ENCODE results near the gene FGGY. TPM values are rescaled to one million over a fixed set of nuclear protein-coding genes. Genes with fewer than 3 reads are reported as not detected.

FGGY gene
- total RNA-seq, 1 donor from 2014 or later, result 24.3 TPM

DNA sequence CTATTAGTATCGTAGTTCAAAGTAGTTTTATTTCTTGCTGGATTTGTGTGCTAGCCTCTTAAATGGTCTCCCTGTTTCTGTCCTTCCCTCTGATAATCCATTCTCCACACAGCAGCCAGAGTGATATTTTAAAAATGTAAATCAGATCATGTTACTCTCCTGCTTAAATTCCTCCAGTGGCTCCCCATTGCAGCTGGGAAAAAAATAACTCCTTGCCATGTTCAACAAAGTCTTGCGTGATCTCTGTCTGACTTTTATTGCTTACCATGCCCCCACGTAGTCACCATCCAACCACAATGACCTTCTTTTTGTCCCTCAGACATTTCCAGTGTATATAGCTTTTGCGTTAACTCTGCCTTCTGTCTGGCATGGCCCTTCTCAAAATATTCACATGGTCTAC is 178.8 kb downstream of the FGGY start:
- TF ChIP-seq, protein P1, sequence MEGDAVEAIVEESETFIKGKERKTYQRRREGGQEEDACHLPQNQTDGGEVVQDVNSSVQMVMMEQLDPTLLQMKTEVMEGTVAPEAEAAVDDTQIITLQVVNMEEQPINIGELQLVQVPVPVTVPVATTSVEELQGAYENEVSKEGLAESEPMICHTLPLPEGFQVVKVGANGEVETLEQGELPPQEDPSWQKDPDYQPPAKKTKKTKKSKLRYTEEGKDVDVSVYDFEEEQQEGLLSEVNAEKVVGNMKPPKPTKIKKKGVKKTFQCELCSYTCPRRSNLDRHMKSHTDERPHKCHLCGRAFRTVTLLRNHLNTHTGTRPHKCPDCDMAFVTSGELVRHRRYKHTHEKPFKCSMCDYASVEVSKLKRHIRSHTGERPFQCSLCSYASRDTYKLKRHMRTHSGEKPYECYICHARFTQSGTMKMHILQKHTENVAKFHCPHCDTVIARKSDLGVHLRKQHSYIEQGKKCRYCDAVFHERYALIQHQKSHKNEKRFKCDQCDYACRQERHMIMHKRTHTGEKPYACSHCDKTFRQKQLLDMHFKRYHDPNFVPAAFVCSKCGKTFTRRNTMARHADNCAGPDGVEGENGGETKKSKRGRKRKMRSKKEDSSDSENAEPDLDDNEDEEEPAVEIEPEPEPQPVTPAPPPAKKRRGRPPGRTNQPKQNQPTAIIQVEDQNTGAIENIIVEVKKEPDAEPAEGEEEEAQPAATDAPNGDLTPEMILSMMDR (conservative IDR thresholded peaks at IDR 0.05; ENCODE audit: low read depth, low read length), result no peak
- H3K4me3 ChIP-seq (ENCODE audit: low read depth, low read length), result no peak overlapping the region
- no peak for DNase-seq (ENCODE audit: low read depth)

- H3K4me3 ChIP-seq (ENCODE audit: low read depth, low read length), result no peak overlapping the region
- TF ChIP-seq, protein P1 (conservative IDR thresholded peaks at IDR 0.05; ENCODE audit: low read depth, low read length), result no peak
- DNase-seq (ENCODE audit: low read depth), result no peak
Observed at GRCh38 chr1:59477286-59477685, 180.4 kb downstream of the FGGY start.

GRCh38 chr1:59477867-59478266 is 181.0 kb downstream of the FGGY start:
- H3K4me3 ChIP-seq (ENCODE audit: low read depth, low read length), result no peak overlapping the region
- no peak for DNase-seq (ENCODE audit: low read depth)
- TF ChIP-seq, protein P1 (conservative IDR thresholded peaks at IDR 0.05; ENCODE audit: low read depth, low read length), result no peak

DNA sequence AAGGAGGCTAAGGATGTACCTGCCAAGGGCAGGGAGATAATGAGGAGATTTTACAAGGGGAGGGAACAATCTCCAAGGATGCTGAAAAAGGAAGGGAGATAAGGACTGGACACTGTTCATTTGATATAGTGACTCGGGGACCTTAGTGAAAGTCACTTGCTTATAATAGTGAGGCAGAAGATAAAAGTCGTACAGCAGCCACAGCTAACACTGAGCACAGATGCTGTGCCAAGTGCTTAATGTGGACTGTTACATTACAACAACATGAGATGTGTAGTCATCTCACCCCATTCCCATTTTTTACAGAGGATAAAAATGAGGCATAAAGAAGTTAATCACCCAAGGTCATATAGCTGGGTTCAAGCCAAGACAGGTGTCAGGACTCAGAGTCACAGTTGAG is 181.9 kb downstream of the FGGY start:
- TF ChIP-seq, protein P1 (conservative IDR thresholded peaks at IDR 0.05; ENCODE audit: low read depth, low read length), result no peak
- H3K4me3 ChIP-seq (ENCODE audit: low read depth, low read length), result no peak overlapping the region
- DNase-seq (ENCODE audit: low read depth), result no peak

GRCh38 chr1:59480188-59480888 is 183.4 kb downstream of the FGGY start:
- no peak for DNase-seq (ENCODE audit: low read depth)

DNA sequence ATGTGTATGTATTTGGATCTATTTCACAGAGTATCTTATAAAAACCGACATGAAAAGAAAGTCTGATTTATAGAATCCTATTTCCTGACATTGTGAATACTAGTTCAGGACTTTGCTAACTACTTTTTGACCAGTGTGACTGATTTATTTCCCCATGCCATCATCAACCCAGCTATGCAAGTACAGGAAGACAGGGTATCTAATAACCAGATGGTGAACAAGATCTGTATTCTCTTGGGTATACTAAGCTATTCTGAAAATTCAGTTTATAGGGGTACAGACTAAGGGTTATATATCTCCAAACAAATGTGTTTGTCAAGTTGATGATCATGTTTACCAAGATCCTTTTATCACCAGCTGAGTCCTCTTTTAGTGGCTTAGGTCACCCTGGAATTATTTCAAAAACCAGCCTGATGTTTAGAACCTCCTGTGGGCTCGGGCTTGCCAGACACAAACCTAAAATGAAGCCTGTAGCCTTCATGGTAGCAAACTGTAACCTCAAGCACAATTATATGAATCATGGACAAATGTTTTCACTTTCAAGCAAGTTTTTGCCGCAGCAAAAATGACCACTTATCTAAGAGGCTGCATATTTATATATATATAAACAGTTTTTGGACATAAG is 185.1 kb downstream of the FGGY start:
- DNase-seq (ENCODE audit: low read depth), result no peak
- no peak overlapping the region for H3K4me3 ChIP-seq (ENCODE audit: low read depth, low read length)
- TF ChIP-seq, protein P1 (conservative IDR thresholded peaks at IDR 0.05; ENCODE audit: low read depth, low read length), result no peak

More at GRCh38 chr1:59480188-59480888, 183.4 kb downstream of the FGGY start:
- no peak overlapping the region for H3K4me3 ChIP-seq (ENCODE audit: low read depth, low read length)
- TF ChIP-seq, protein P1 (conservative IDR thresholded peaks at IDR 0.05; ENCODE audit: low read depth, low read length), result no peak

GRCh38 chr1:59482986-59483385 is 186.1 kb downstream of the FGGY start:
- TF ChIP-seq, protein P1 (conservative IDR thresholded peaks at IDR 0.05; ENCODE audit: low read depth, low read length), result no peak
- DNase-seq (ENCODE audit: low read depth), result no peak

More at GRCh38 chr1:59482986-59483385, 186.1 kb downstream of the FGGY start:
- no peak overlapping the region for H3K4me3 ChIP-seq (ENCODE audit: low read depth, low read length)
